NCI-H2196 (cell line): Measurements from ENCODE around the gene ZNF579.

Experiments used
- DNase-seq: peaks from one replicate; lab custom pipeline; 2025; ENCODE audit not compliant: unreplicated experiment; lab: John Stamatoyannopoulos, UW

The ZNF579 gene, protein sequence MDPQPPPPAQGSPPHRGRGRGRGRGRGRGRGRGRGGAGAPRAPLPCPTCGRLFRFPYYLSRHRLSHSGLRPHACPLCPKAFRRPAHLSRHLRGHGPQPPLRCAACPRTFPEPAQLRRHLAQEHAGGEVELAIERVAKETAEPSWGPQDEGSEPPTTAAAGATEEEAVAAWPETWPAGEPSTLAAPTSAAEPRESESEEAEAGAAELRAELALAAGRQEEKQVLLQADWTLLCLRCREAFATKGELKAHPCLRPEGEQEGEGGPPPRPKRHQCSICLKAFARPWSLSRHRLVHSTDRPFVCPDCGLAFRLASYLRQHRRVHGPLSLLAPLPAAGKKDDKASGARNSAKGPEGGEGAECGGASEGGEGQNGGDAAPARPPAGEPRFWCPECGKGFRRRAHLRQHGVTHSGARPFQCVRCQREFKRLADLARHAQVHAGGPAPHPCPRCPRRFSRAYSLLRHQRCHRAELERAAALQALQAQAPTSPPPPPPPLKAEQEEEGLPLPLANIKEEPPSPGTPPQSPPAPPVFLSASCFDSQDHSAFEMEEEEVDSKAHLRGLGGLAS

DNA sequence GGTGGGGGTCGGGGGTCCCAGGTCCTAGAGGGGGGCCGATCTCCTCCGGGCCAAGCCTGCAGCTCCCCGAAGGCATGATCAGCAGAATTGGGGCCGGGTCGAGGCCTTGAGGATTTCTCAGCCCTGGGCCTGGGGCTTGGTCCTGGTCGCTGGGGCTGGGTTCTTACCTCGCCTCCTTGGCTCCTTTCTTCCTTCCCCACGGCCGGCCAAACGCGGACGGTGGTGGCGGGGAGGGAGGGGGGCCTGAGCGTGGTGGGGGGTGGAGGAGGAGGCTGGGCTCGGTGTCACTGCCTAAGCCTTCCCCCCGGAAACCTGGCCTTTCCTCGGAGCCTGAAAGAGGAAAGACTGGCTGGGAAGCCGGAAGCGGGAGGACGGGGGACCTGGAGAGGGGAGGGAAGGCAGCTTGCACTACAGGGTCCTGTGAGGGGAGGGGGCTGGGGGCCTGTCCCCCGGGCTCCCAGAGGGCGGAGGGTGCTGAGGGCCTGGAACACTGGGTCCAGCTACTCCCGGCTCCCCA, at the start of gene ZNF579:
Gene ZNF579, minus strand, starts transcription at position 221 of the 517 bp plus-strand sequence. CDS start 1,209 bp downstream, outside the sequence.
- peak; percentile 88 for DNase-seq

DNA sequence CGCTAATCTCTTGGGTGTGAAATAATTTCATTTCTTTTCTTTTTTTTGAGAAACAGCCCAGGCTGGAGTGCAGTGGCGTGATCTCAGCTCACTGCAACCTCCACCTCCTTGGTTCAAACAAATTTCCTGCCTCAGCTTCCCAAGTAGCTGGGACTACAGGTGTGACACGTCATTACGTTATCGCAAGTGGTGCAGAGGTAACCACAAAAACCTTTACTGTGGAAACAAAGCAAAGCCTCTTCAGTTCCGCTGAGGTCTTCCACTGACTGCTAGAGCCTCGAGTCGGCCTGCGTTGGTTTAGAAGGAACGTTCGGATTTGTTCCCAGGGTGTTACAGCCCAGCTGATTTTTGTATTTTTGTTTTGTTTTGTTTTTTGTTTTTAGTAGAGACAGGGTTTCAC, 45.7 kb upstream of the ZNF579 start:
- DNase-seq = no peak

DNA sequence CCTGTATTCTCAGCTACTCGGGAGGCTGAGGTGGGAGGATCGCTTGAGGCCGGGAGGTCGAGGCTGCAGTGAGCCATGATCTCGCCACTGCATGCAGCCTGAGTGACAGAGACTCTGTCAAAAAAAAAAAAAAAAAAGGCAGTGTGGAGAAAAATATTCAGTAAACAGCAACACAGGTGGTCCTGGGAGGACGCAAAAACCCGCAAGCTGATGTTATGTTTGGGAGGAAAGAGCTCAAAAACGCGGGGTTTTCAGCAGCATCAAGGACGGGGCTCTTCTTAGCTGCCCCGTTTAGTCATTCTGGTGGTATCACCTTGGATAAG, 44.3 kb upstream of the ZNF579 start:
- no peak for DNase-seq

DNA sequence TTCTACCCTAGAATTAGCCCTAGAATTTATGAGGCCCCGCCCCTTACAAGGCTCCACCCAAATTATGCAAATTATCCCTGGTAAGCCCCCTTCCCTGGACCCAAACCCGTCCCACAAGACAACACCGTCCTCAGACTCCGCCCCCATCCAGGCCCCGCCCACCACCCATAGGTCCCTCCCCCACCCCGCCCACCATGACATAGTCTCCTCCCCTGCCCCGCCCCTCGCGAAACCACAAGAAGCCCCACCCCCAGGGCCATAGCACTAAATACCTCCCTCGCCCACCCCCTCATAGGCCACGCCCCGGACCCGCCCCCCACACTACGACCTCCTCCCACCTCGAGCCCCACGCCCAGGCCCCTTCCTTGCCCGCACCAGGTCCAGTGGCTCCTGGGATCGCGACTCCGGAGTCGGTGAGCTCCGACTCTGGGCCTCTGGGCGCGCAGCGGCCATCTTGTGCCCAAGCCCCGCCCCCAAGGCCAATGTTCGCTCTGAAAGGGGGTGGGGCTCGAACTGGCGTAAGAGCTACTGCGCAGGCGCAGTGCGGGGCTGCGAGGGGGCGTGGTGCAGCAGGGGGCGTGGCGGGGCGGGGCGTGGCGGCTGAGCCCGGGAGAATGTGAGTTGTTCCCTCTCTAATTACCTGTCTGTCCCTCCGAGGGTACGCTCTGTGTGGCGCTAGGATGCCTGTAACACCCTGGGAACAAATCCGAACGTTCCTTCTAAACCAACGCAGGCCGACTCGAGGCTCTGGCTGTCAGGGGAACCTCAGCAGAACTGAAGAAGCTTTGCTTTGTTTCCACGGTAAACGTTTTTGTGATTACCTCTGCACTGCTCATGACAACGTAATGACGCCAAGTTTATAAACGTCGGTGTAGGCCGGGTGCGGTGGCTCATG, 43.7 kb upstream of the ZNF579 start, which contains the start of gene ZNF784:
Gene ZNF784, minus strand, starts transcription at position 458 of the 895 bp plus-strand sequence. Its CDS starts 5 bp downstream, at position 453.
- peak; percentile 93 for DNase-seq

DNA sequence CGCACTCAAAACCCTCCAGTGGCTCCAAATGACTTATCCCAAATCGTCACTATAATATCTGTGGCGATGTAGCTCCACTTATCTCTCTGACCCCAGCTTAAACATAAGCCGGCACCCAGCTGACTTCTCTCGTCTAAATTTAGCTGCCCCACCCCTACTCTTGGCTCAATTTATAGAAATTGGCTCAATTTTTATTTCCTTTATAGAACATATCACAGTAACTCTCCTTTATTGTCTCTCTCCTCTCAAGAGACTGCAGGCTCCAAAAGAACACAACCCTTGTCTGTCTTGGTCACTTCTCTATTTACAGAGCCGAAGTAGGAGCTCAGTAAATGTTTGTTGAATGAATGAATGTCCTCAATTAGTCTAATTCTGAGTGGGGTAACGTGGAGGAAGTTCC, 42.9 kb upstream of the ZNF579 start:
- DNase-seq = no peak

DNA sequence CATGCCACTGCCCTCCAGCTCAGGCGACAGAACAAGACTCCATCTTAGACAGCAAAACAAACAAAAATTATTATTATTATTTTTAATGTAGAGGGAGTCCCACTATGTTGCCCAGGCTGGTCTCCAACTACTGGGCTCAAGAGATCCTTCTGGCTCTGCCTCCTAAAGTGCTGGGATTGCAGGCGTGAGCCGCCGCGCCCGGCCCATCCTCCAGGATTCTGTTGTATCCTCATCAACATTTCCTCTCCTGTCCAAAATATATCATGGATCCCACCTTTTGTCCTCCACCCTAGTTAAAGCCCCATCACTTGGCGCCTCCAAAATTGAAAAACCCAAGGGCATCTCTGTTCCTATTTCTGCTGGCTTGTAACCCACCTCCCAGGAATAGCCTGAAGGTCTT, 42.5 kb upstream of the ZNF579 start:
- no peak for DNase-seq

DNA sequence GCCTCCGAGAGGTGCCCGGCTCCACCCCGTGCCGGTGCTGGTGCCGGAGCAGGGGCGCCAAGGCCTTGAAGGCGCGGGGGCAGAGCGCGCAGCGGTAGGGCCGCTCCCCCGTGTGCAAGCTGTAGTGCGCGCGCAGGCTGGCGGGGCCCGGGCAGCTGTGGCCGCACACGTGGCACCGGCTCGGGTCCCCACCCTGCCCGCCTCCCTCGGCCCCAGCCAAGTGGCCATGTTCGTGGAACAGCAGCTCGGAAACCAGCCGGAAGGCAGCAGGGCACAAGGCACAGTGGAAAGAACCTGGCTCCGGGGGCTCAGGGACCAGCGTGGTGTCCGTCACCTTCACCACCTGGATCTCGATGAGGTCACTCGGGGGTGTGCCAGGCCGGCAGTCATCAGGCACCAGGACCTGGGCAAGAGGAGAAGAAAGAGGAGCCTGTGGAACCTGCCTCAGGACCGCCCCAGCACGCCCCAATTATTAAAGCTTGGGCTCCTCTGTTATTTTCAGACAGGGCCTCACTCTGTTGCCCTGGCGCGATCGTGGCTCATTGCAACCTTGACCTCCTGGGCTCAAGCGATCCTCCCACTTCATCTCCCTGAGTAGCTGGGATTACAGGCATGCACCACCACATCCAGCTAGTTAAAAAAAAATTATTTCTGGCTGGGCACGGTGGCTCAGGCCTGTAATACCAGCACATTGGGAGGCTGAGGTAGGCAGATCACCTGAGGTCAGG, 41.8 kb upstream of the ZNF579 start:
- DNase-seq = no peak

DNA sequence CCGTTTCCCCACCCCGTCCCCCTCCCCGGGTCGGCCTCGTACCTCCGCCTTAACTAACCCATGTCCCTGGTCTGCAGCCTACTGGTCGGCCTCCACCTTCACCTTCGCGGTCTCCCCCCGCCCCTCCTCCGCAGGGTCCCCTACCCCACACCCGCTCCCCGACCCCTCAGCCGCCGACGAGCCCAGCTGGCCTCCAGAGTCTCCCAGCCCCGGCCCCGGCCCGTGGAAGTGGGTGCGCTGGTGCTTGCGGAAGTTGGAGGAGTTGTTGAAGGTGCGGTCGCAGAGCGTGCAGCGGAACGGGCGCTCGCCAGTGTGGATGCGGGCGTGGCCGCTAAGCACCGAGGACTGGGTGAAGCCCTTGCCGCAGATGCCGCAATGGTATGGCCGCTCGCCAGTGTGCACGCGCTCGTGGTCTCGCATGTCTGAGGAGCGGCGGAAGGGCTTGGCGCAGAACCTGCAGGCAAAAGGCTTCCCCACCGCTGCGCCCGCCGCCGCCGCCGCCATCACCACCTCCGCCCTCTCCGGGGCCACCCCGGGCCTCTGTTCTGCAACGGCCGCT, 41.1 kb upstream of the ZNF579 start:
- DNase-seq = no peak

DNA sequence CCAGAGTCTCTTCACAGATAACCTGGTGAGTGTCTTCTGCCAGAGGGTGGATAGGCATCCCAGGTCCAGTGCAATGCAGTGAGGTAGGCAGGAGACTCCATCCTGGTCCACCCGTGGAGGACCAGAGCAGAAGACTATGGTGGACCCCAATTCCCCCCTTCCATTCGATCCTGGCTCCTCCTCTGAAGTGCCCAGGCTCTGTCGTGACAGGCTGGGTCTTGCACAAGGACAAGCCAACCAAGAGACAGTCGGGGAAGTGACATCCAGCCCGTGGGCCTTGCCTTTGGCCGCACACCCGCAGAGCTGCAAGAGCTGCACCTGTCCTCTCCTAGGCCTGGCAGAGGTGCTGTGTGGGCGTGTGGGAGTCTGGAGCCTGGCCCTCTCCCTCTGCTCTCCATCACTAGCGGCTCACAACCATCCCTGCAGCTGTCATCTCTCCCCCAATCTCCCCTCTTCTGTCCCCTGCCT, 40.6 kb upstream of the ZNF579 start:
- DNase-seq = no peak

DNA sequence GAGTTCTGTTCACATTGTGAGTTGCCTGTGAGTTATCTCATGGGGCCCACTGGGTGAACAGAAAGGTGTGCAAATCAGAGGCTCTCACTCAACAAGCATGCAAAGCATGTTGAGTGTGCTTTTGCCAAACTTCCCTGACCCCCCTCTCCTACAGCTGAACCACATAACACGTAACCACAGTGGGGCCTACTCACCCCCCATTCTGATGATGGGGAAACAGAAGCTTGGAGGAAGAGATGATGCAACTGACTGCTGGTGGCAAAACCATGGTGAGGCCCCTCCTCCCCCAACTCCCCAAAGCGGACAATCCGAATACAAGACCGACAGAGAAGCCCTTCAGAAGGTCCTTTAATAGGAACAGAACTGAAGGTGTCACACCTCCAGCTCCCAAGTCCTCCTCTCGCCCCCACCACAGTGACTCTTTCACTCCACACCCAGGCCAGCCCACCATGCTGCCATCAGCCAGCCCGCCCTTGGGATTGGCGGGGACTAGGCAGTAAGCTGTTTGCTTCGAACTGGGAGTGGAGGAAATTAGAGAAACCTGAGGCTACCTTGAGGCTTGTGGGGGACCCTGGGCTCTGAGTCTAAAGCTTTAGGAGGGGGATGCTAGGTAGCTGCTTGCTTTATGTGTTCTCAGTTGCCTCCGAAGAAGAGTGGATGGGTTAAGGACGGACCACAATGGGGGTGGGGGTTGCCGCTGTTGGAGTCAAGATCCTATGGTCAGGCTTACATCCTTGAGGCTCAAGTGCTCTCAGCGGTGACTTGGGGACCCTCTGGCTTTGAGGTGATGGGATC, 40.0 kb upstream of the ZNF579 start:
- DNase-seq = no peak

DNA sequence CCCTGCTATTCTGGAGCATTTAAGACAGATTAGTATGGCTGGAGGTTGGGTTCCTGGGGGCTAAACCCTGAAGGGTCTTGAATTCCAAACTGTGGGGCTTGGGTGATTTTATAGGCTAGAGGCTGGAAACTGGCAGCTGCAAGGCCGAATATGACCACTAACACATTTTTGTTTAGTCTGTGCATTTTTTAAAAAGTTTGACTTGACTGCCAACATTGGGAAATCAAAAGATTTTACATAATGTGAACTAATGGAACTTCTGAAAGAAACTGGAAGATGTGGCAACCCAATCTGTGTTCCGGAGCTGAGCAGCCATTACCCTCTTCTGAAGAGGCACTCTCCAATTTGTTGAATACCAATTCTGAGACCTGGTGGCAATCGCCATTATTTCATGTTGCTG, 38.6 kb upstream of the ZNF579 start:
- no peak for DNase-seq

DNA sequence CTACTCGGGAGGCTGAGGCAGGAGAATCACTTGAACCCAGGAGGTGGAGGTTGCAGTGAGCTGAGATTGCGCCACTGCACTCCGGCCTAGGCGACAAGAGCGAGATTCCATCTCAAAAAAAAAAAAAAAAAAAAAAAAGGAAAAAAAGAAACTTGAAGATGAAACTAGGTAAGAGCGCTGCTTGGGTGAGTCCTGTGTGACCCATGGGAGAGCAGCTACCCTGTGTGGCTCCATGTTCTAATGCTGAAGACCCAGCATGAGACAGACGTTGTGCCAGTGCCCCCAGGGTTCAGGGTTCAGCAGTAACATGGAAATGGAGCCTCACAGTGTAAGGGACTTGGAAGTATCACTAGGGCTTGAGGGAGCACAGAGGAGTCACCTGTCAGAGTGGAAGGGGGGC, 37.8 kb upstream of the ZNF579 start:
- DNase-seq = no peak

DNA sequence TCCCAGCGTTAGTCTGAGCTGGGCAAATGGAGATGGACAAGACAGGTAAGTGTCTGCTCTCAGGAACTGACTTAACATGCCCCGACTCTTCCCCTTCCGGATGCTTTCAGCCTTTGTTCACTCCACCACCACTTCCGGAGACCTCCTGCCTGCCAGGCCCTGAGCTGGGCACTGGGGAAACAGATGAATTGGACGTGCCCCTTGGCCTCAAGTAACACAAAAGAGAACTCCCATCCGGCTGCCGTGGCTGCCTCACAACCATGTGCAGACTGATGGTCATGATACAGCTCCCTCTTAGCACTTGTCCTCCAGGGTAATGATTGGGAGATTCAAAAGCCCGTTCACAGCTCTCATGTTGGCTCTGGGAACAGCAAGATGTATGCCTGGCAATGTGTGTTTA, 36.8 kb upstream of the ZNF579 start:
- DNase-seq = no peak

DNA sequence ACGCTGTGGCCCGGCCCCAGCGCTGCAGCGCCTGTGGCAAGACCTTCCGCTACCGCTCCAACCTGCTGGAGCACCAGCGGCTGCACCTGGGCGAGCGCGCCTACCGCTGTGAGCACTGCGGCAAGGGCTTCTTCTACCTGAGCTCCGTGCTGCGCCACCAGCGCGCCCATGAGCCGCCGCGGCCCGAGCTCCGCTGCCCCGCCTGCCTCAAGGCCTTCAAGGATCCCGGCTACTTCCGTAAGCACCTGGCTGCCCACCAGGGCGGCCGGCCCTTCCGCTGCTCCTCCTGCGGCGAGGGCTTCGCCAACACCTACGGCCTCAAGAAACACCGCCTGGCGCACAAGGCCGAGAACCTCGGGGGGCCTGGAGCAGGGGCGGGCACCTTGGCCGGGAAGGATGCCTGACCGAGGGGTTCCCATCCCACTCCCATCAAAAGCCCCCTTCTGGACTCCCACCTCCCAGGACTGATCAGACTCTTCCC, 35.8 kb upstream of the ZNF579 start:
- DNase-seq = no peak

DNA sequence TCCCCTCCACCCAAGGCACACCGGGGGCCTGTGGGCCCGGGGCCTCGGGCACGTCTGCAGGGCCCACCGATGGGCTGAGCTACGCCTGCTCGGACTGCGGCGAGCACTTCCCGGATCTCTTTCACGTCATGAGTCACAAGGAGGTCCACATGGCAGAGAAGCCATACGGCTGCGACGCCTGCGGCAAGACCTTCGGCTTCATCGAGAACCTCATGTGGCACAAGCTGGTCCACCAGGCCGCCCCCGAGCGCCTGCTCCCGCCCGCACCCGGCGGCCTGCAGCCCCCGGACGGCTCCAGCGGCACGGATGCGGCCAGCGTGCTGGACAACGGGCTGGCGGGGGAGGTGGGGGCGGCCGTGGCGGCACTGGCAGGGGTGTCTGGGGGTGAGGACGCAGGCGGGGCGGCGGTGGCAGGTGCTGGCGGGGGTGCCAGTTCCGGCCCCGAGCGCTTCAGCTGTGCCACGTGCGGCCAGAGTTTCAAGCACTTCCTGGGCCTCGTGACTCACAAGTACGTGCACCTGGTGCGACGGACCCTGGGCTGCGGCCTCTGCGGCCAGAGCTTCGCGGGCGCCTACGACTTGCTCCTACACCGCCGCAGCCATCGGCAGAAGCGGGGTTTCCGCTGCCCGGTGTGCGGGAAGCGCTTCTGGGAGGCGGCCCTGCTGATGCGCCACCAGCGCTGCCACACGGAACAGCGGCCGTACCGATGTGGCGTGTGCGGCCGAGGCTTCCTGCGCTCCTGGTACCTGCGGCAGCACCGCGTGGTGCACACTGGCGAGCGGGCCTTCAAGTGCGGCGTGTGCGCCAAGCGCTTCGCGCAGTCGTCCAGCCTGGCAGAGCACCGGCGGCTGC, 35.1 kb upstream of the ZNF579 start:
- DNase-seq = no peak

DNA sequence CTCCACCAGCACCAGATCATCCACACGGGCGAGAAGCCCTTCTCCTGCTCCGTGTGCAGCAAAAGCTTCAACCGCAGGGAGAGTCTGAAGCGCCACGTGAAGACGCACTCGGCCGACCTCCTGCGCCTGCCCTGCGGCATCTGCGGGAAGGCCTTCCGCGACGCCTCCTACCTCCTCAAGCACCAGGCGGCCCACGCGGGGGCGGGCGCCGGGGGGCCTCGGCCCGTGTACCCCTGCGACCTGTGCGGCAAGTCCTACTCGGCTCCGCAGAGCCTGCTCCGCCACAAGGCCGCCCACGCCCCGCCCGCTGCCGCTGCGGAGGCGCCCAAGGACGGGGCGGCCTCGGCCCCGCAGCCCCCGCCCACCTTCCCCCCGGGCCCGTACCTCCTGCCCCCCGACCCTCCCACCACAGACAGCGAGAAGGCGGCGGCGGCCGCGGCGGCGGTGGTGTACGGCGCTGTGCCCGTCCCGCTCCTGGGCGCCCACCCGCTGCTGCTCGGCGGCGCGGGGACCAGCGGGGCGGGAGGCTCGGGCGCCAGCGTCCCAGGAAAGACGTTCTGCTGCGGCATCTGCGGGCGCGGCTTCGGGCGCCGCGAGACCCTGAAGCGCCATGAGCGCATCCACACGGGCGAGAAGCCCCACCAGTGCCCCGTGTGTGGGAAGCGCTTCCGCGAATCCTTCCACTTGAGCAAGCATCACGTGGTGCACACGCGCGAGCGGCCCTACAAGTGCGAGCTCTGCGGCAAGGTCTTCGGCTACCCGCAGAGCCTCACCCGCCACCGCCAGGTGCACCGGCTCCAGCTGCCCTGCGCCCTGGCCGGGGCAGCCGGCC, 34.3 kb upstream of the ZNF579 start:
- DNase-seq = no peak

DNA sequence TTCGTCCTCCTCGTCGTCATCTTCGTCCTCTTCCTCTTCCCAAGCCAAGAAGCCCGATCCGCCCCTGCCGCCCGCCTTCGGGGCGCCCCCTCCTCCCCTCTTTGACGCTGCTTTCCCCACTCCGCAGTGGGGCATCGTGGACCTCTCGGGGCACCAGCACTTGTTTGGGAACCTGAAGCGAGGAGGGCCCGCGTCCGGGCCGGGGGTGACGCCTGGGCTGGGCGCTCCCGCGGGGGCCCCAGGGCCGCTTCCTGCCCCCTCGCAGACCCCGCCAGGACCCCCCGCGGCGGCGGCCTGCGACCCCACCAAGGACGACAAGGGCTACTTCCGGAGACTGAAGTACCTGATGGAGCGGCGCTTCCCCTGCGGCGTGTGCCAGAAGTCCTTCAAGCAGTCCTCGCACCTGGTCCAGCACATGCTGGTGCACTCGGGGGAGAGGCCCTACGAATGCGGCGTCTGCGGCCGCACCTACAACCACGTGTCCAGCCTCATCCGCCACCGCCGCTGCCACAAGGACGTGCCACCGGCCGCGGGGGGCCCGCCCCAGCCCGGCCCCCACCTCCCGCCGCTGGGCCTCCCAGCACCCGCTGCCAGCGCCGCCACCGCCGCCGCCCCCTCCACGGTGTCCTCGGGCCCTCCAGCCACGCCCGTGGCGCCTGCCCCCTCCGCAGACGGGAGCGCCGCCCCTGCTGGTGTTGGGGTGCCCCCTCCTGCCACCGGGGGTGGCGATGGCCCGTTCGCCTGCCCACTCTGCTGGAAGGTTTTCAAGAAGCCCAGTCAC, 33.5 kb upstream of the ZNF579 start:
- DNase-seq = no peak
